ENCODE results near the gene RUNX1. TPM values are rescaled to one million over a fixed set of nuclear protein-coding genes. Genes with fewer than 3 reads are reported as not detected.

Gene RUNX1
- total and polyA plus RNA-seq, 2 donors (not counting 3 experiments of a cell fraction or from before 2014, with no cell fraction given): 4.6 to 17.9 TPM

GRCh38 chr21:35005560-35006224, 43.4 kb downstream of the RUNX1 start:
- TF ChIP-seq JUN (IDR thresholded peaks at IDR 0.05; ENCODE audit: borderline replicate concordance, insufficient read depth, insufficient read length, low read depth) (no peak), POLR2A (IDR thresholded peaks at IDR 0.05; ENCODE audit: low read depth, low read length) (no peak), GATA2 (IDR thresholded peaks at IDR 0.05; ENCODE audit: insufficient read depth, insufficient read length, low read depth, low read length) (no peak), POLR2AphosphoS5 (IDR thresholded peaks at IDR 0.05; ENCODE audit: insufficient read depth, low read depth, low read length) (no peak), FOS (IDR thresholded peaks at IDR 0.05; ENCODE audit: borderline replicate concordance, insufficient read depth, low read length) (no peak), CTCF (IDR thresholded peaks at IDR 0.05; ENCODE audit: extremely low read depth in 1 of 2, insufficient read depth in 1 of 2, low read depth in 1 of 2, low read length in 2 of 2) (no peak), MYC (IDR thresholded peaks at IDR 0.05; ENCODE audit: low read depth, low read length) (no peak)
- dilution Hi-C loops (cut with MboI; ENCODE audit: extremely low pct_ligation_motif_present, low sequenced_read_pairs): no loop called here
- intact Hi-C loops (cut with micrococcal nuclease): no loop called here
- Histone ChIP-seq H3K27me3 (ENCODE audit: control insufficient read depth in 2 of 2, insufficient read depth in 2 of 2, low read length in 2 of 2) (peaks cover 5 to 11% of the 10 kb centered on the region in 2 experiments), H3K9me3 (replicated peaks; ENCODE audit: control insufficient read depth, insufficient read depth, low read length) (no peaks in the 10 kb centered on the region), H3K9ac (replicated peaks; ENCODE audit: extremely low read depth, insufficient read depth, low read length) (no peak overlapping the region), H3K36me3 (ENCODE audit: control insufficient read depth in 2 of 2, extremely low read depth in 1 of 2, insufficient read depth in 2 of 2, low read length in 2 of 2) (no peaks in the 10 kb centered on the region), H3K79me2 (ENCODE audit: control insufficient read depth, insufficient read depth, low read length) (no peaks in the 10 kb centered on the region), H4K20me1 (replicated peaks; ENCODE audit: control insufficient read depth, extremely low read depth, insufficient read depth, low read length) (no peaks in the 10 kb centered on the region), H3K4me1 (ENCODE audit: control insufficient read depth, extremely low read depth, insufficient read depth, low read length) (no peaks in the 10 kb centered on the region), H3K9me1 (replicated peaks; ENCODE audit: control insufficient read depth, extremely low read depth, insufficient read depth, low read length) (no peaks in the 10 kb centered on the region), H2AFZ (ENCODE audit: low read depth, low read length) (no peak overlapping the region), H3K4me3 (replicated peaks in 1 of 3; ENCODE audit: insufficient read depth in 1 of 3, low read depth in 1 of 3, low read length in 3 of 3) (no peak overlapping the region), H3K27ac (ENCODE audit: insufficient read depth, low read depth, low read length) (no peak overlapping the region), H3K4me2 (ENCODE audit: insufficient read depth, low read length) (no peak overlapping the region)
- no TSS peak for BruUV-seq (replicated peaks)
- DNase-seq (ENCODE audit: low read depth, low spot score) (no peak), FAIRE-seq (no peak)
- ChIA-PET POLR2A (no interaction called here), CTCF (interaction anchor here (0.7 to 1.5 kb wide), 3 partner anchors 9 to 23 kb away, joined by 3 to 4 read pairs (median 3); no protein-coding TSS in a partner anchor)

Measured in endothelial cell of umbilical vein (primary cell).